Tibial artery (tissue), 4 donors: ENCODE measurements around the gene LIN52.

ENCODE experiments used
- DNase-seq, 2 donors: peaks; one replicate each; pipeline ENCODE4 v3.0.0-alpha.2; 2019
- H3K27ac ChIP-seq, 2 donors: fragments of 200-600 bp; sonication (generic) in 1 of 2; 1 replicate in 1 of 2; 2 replicates in 1 of 2; pipeline ENCODE4 v1.5.1; 2018 to 2019; ENCODE audit warnings: mild to moderate bottlenecking in 1 of 2
- H3K27me3 ChIP-seq, 2 donors: fragments of 200-600 bp; sonication (generic) in 1 of 2; one replicate each; pipeline versions ENCODE4 v1.5.1 to v1.6.0; 2016 to 2019
- H3K36me3 ChIP-seq, 3 donors: fragments of 200-600 bp; sonication (generic) in 2 of 3; one replicate each; pipeline ENCODE4 v1.5.1; 2016 to 2019; ENCODE audit warnings: mild to moderate bottlenecking in 2 of 3
- H3K4me1 ChIP-seq, 4 donors: fragments of 200-600 bp; sonication (generic) in 2 of 4; 1 replicate in 3 of 4; 2 replicates in 1 of 4; pipeline ENCODE4 v1.5.1; 2016 to 2019
- H3K4me3 ChIP-seq, 2 donors: fragments of 200-600 bp; sonication (generic) in 1 of 2; 1 replicate in 1 of 2; 2 replicates in 1 of 2; pipeline ENCODE4 v1.5.1; 2018 to 2019; ENCODE audit warnings: mild to moderate bottlenecking in 2 of 2
- H3K9me3 ChIP-seq, 3 donors: fragments of 200-600 bp; sonication (generic) in 1 of 3; one replicate each; pipeline ENCODE4 v1.5.1; 2016 to 2019
- CTCF ChIP-seq, 2 experiments: fragments of 200-600 bp in 1 of 2; fragments of 450-650 bp in 1 of 2; IDR thresholded peaks; one replicate each; pipeline ENCODE4 v1.5.1; 2017 to 2019; ENCODE audit warnings: antibody characterized with exemption in 2 of 2, mild to moderate bottlenecking in 1 of 2, moderate library complexity in 1 of 2
- intact Hi-C: fragments of 100-400 bp; cut with DNase I; formaldehyde crosslinking; loops from one replicate; pipeline ENCODE4 v1.15.0; 2023; ENCODE audit warnings: low total_unique reads

Gene LIN52

GRCh38 chr14:74083784-74084276 lies 926 bp upstream of the LIN52 start:
- TF ChIP-seq CTCF (IDR thresholded peaks at IDR 0.05): no peak
- H3K27ac ChIP-seq: peak overlapping the region; percentile 91 to 97
- H3K27me3 ChIP-seq: no peaks in the 10 kb centered on the region
- H3K9me3 ChIP-seq: no peaks in the 10 kb centered on the region
- no peak for DNase-seq
- peaks cover 0 to 29% (median 20%) of the 10 kb centered on the region in 4 donors for H3K4me1 ChIP-seq
- peak overlapping the region; percentile 71 to 94 for H3K4me3 ChIP-seq
- no peaks in the 10 kb centered on the region for H3K36me3 ChIP-seq
- intact Hi-C loops: no loop called here

- no peak for DNase-seq
Measured at GRCh38 chr14:74085047-74085637, 386 bp downstream of the LIN52 start.

GRCh38 chr14:74085828-74086227 lies 1.1 kb downstream of the LIN52 start:
- intact Hi-C loops: no loop called here
- no peak for DNase-seq
- Histone ChIP-seq H3K4me3 (peak overlapping the region; percentile 71 to 94), H3K9me3 (no peaks in the 10 kb centered on the region), H3K36me3 (no peaks in the 10 kb centered on the region), H3K27ac (no peak overlapping the region), H3K4me1 (peaks cover 0 to 29% (median 20%) of the 10 kb centered on the region in 4 donors), H3K27me3 (no peaks in the 10 kb centered on the region)
- no peak for TF ChIP-seq CTCF (IDR thresholded peaks at IDR 0.05)

More at GRCh38 chr14:74085047-74085637, 386 bp downstream of the LIN52 start:
- Histone ChIP-seq H3K27me3 (no peaks in the 10 kb centered on the region), H3K9me3 (no peaks in the 10 kb centered on the region), H3K4me3 (peak overlapping the region; percentile 71 to 94), H3K4me1 (peaks cover 0 to 29% (median 20%) of the 10 kb centered on the region in 4 donors), H3K27ac (peak overlapping the region; percentile 79 to 90), H3K36me3 (no peaks in the 10 kb centered on the region)
- no peak for TF ChIP-seq CTCF (IDR thresholded peaks at IDR 0.05)
- intact Hi-C loops: no loop called here

GRCh38 chr14:74089251-74090020 lies 4.7 kb downstream of the LIN52 start:
- Histone ChIP-seq H3K4me3 (no peak overlapping the region), H3K27ac (no peak overlapping the region), H3K27me3 (no peaks in the 10 kb centered on the region), H3K36me3 (peaks cover 2 to 32% (median 10%) of the 10 kb centered on the region in 3 donors), H3K9me3 (no peaks in the 10 kb centered on the region), H3K4me1 (peaks cover 0 to 14% (median 9%) of the 10 kb centered on the region in 4 donors)
- intact Hi-C loops: no loop called here
- no peak for DNase-seq
- TF ChIP-seq CTCF (IDR thresholded peaks at IDR 0.05): no peak

- no peak overlapping the region for H3K27ac ChIP-seq
- TF ChIP-seq CTCF (IDR thresholded peaks at IDR 0.05): no peak
- no peaks in the 10 kb centered on the region for H3K9me3 ChIP-seq
- DNase-seq: no peak
- intact Hi-C loops: no loop called here
- no peak overlapping the region for H3K4me3 ChIP-seq
- no peaks in the 10 kb centered on the region for H3K27me3 ChIP-seq
- peaks cover 0 to 10% (median 2%) of the 10 kb centered on the region in 4 donors for H3K4me1 ChIP-seq
- peaks cover 10 to 55% (median 26%) of the 10 kb centered on the region in 3 donors for H3K36me3 ChIP-seq
Measured at GRCh38 chr14:74105381-74105780, 20.6 kb downstream of the LIN52 start.
